ENCODE results near the gene COL24A1.
"Not testable (repeated sequence)": the region's sequence is repeated elsewhere in the genome, so short reads cannot be mapped to it uniquely, and the experiment has no call there.

COL24A1 gene

DNA sequence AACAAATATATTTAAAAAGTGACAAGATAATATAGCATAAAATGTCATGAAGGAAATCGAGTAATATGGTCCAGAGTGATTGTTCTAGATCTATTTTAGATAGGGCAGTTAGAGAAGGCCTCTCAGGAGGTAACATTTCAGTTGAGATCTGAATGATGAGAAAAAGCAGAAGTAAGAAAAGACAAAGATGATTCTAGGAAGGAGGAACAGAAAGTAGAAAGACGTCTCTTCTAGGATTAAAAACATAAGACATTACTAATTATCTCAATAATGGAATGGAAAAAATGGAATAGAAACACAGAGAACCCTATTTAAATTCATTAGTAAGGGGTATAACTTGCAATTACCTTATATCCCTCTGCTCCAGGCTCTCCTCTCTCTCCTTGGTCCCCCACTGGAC is 318.3 kb downstream of the COL24A1 start:
- Histone ChIP-seq H3K36me3 (ENCODE audit: control insufficient read depth, insufficient read depth, low read length, severe bottlenecking) (no peaks in the 10 kb centered on the region), H3K27me3 (replicated peaks; ENCODE audit: control insufficient read depth, insufficient read depth, low read length) (no peaks in the 10 kb centered on the region), H3K4me3 (ENCODE audit: low read length) (no peak overlapping the region), H3K9ac (ENCODE audit: low read length) (no peak overlapping the region), H3K9me3 (ENCODE audit: control insufficient read depth, low read length) (no peaks in the 10 kb centered on the region), H3K4me1 (ENCODE audit: control insufficient read depth, insufficient read depth, low read length) (no peaks in the 10 kb centered on the region)
- DNase-seq (ENCODE audit: low read depth), result no peak

DNA sequence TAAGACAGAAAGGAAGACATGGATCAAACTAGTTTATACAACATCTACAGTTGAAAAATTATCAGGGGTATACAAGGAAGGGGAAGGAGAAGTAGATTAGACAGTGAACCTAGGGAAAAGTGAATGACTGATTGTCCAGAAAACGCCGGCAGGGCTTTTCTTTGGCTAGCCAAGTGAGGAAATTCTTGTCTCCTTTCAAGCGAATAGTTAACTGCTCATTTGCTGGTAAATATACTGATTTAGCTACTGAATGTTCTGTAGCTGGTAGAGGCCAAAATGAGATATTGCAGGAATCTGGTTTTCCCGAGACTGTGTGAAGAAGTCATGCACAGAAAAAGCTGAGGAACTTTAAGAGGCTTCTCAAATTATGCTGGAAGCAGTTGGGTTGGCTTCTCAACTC is 319.8 kb downstream of the COL24A1 start:
- Histone ChIP-seq H3K9me3 (ENCODE audit: control insufficient read depth, low read length) (no peaks in the 10 kb centered on the region), H3K4me3 (ENCODE audit: low read length) (no peak overlapping the region), H3K36me3 (ENCODE audit: control insufficient read depth, insufficient read depth, low read length, severe bottlenecking) (no peaks in the 10 kb centered on the region), H3K9ac (ENCODE audit: low read length) (no peak overlapping the region), H3K4me1 (ENCODE audit: control insufficient read depth, insufficient read depth, low read length) (no peaks in the 10 kb centered on the region), H3K27me3 (replicated peaks; ENCODE audit: control insufficient read depth, insufficient read depth, low read length) (no peaks in the 10 kb centered on the region)
- no peak for DNase-seq (ENCODE audit: low read depth)

GRCh38 chr1:85833165-85833564 is 323.4 kb downstream of the COL24A1 start:
- not testable (repeated sequence) for H3K36me3 ChIP-seq (ENCODE audit: control insufficient read depth, insufficient read depth, low read length, severe bottlenecking); H3K27me3 ChIP-seq (replicated peaks; ENCODE audit: control insufficient read depth, insufficient read depth, low read length); DNase-seq (ENCODE audit: low read depth); H3K9me3 ChIP-seq (ENCODE audit: control insufficient read depth, low read length); H3K9ac ChIP-seq (ENCODE audit: low read length); H3K4me1 ChIP-seq (ENCODE audit: control insufficient read depth, insufficient read depth, low read length); H3K4me3 ChIP-seq (ENCODE audit: low read length)

DNA sequence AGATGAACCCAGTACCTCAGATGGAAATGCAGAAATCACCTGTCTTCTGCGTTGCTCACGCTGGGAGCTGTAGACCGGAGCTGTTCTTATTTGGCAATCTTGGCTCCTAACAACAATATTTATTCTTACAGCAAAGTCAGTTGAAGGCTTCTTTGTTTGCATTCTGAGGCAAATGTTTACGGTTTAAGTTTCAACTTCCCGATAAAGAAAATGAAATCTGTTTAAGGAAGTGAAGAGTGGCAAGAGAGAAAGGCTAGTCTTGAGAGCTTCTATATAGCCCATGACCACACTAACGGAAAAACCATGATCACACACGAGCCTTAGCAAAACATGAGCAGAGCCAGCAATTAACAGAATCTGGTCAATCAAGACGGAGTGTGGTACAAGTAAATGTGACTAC is 325.7 kb downstream of the COL24A1 start:
- H3K9me3 ChIP-seq (ENCODE audit: control insufficient read depth, low read length), result no peaks in the 10 kb centered on the region
- H3K4me1 ChIP-seq (ENCODE audit: control insufficient read depth, insufficient read depth, low read length), result no peaks in the 10 kb centered on the region
- H3K27me3 ChIP-seq (replicated peaks; ENCODE audit: control insufficient read depth, insufficient read depth, low read length), result no peaks in the 10 kb centered on the region
- no peak overlapping the region for H3K4me3 ChIP-seq (ENCODE audit: low read length)
- no peaks in the 10 kb centered on the region for H3K36me3 ChIP-seq (ENCODE audit: control insufficient read depth, insufficient read depth, low read length, severe bottlenecking)
- DNase-seq (ENCODE audit: low read depth), result no peak
- H3K9ac ChIP-seq (ENCODE audit: low read length), result no peak overlapping the region

GRCh38 chr1:85824066-85824840 is 332.3 kb downstream of the COL24A1 start:
- no peak for DNase-seq (ENCODE audit: low read depth)
- H3K9ac ChIP-seq (ENCODE audit: low read length), result no peak overlapping the region
- H3K27me3 ChIP-seq (replicated peaks; ENCODE audit: control insufficient read depth, insufficient read depth, low read length), result no peaks in the 10 kb centered on the region
- H3K36me3 ChIP-seq (ENCODE audit: control insufficient read depth, insufficient read depth, low read length, severe bottlenecking), result no peaks in the 10 kb centered on the region
- H3K4me1 ChIP-seq (ENCODE audit: control insufficient read depth, insufficient read depth, low read length), result peaks cover 29% of the 10 kb centered on the region
- no peaks in the 10 kb centered on the region for H3K9me3 ChIP-seq (ENCODE audit: control insufficient read depth, low read length)
- no peak overlapping the region for H3K4me3 ChIP-seq (ENCODE audit: low read length)

GRCh38 chr1:85822696-85823095 is 333.9 kb downstream of the COL24A1 start:
- H3K4me1 ChIP-seq (ENCODE audit: control insufficient read depth, insufficient read depth, low read length), result peaks cover 45% of the 10 kb centered on the region

DNA sequence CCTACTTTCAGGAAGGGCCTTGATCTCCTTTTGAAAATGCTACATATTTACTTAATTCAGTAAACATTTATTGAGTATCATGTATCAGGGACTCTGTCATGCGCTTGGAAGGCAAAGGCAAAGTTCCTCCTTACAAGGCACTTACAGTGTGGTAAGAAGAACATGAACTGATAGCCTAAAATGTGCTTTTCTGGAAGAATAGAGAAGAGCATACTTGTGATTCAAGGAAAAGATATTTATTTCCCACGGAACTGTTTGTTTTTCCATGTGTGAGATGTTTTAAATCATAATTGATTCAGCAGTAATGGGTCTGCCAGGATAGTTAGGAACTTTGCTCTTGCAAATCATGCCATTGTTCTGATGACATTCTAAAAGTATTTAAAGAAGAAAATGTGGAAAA is 338.2 kb downstream of the COL24A1 start:
- H3K9me3 ChIP-seq (ENCODE audit: control insufficient read depth, low read length), result no peaks in the 10 kb centered on the region
- H3K27me3 ChIP-seq (replicated peaks; ENCODE audit: control insufficient read depth, insufficient read depth, low read length), result no peaks in the 10 kb centered on the region
- H3K4me1 ChIP-seq (ENCODE audit: control insufficient read depth, insufficient read depth, low read length), result peaks cover 60% of the 10 kb centered on the region
- no peaks in the 10 kb centered on the region for H3K36me3 ChIP-seq (ENCODE audit: control insufficient read depth, insufficient read depth, low read length, severe bottlenecking)
- peak; percentile 66 for DNase-seq (ENCODE audit: low read depth)
- H3K9ac ChIP-seq (ENCODE audit: low read length), result peak overlapping the region; percentile 77
- peak overlapping the region; percentile 49 for H3K4me3 ChIP-seq (ENCODE audit: low read length)

More at GRCh38 chr1:85822696-85823095, 333.9 kb downstream of the COL24A1 start:
- peak; percentile 16 for DNase-seq (ENCODE audit: low read depth)
- no peaks in the 10 kb centered on the region for H3K27me3 ChIP-seq (replicated peaks; ENCODE audit: control insufficient read depth, insufficient read depth, low read length)
- no peak overlapping the region for H3K4me3 ChIP-seq (ENCODE audit: low read length)
- no peak overlapping the region for H3K9ac ChIP-seq (ENCODE audit: low read length)
- H3K9me3 ChIP-seq (ENCODE audit: control insufficient read depth, low read length), result no peaks in the 10 kb centered on the region
- H3K36me3 ChIP-seq (ENCODE audit: control insufficient read depth, insufficient read depth, low read length, severe bottlenecking), result no peaks in the 10 kb centered on the region

DNA sequence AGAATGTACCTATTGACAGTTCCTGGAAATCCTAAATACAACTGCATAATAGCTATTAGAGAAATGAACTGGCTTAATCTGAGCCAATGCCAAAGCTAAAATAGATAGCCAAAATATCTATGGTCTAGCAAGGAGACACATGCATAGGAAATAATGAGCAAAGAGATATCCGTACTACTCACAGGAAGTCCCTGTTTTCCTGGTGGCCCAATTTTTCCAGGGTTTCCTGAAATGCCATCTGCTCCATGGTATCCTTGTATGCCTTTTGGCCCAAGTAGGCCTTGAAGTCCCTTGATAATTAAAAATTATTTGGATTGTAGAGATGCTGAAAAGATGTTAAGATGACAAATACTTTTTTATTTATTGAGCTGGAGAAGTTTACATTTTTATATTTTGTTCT is 340.0 kb downstream of the COL24A1 start:
- Histone ChIP-seq H3K9ac (ENCODE audit: low read length) (no peak overlapping the region), H3K9me3 (ENCODE audit: control insufficient read depth, low read length) (no peaks in the 10 kb centered on the region), H3K27me3 (replicated peaks; ENCODE audit: control insufficient read depth, insufficient read depth, low read length) (no peaks in the 10 kb centered on the region), H3K4me1 (ENCODE audit: control insufficient read depth, insufficient read depth, low read length) (peaks cover 48% of the 10 kb centered on the region), H3K36me3 (ENCODE audit: control insufficient read depth, insufficient read depth, low read length, severe bottlenecking) (no peaks in the 10 kb centered on the region), H3K4me3 (ENCODE audit: low read length) (no peak overlapping the region)
- DNase-seq (ENCODE audit: low read depth), result no peak

GRCh38 chr1:85815906-85816305 is 340.7 kb downstream of the COL24A1 start:
- peaks cover 41% of the 10 kb centered on the region for H3K4me1 ChIP-seq (ENCODE audit: control insufficient read depth, insufficient read depth, low read length)
- no peak overlapping the region for H3K4me3 ChIP-seq (ENCODE audit: low read length)
- H3K27me3 ChIP-seq (replicated peaks; ENCODE audit: control insufficient read depth, insufficient read depth, low read length), result no peaks in the 10 kb centered on the region
- no peak for DNase-seq (ENCODE audit: low read depth)
- no peaks in the 10 kb centered on the region for H3K36me3 ChIP-seq (ENCODE audit: control insufficient read depth, insufficient read depth, low read length, severe bottlenecking)
- no peak overlapping the region for H3K9ac ChIP-seq (ENCODE audit: low read length)
- H3K9me3 ChIP-seq (ENCODE audit: control insufficient read depth, low read length), result no peaks in the 10 kb centered on the region

DNA sequence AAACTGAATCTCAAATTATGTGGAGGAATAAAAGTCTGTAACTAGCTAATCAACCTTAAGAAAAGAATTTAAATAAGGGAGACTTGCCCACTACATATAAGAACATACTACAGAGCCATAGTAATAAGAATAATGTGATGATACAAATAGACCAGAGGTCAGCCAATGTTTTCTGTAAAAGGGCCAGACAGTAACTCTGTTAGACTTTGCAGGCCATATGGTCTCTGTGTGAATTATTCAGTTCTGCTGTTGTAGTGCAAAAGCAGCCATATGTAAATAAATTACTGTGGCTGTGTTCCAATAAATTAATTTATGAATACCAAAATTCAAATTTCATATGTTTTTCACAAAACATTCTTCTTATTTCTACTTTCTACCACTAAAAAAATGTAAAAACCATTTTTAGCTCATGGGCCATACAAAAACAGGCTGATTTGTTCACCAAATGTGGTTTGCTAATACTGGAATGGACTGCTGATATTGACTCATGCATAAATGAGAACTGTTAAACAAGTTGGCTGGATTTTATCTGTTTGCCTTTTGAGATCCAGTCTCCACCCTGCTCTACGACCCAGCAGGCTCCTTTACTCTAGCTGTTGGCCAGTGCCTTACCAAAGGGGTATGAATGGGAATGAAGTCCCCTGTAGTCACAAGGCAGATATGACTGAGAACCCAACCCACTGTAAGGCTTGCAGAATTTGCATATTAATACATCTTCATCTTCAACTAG is 350.2 kb downstream of the COL24A1 start:
- H3K9ac ChIP-seq (ENCODE audit: low read length), result no peak overlapping the region
- peaks cover 11% of the 10 kb centered on the region for H3K9me3 ChIP-seq (ENCODE audit: control insufficient read depth, low read length)
- no peaks in the 10 kb centered on the region for H3K27me3 ChIP-seq (replicated peaks; ENCODE audit: control insufficient read depth, insufficient read depth, low read length)
- H3K36me3 ChIP-seq (ENCODE audit: control insufficient read depth, insufficient read depth, low read length, severe bottlenecking), result no peaks in the 10 kb centered on the region
- DNase-seq (ENCODE audit: low read depth), result no peak
- H3K4me1 ChIP-seq (ENCODE audit: control insufficient read depth, insufficient read depth, low read length), result peaks cover 10% of the 10 kb centered on the region
- H3K4me3 ChIP-seq (ENCODE audit: low read length), result no peak overlapping the region

GRCh38 chr1:85801520-85801919 is 355.1 kb downstream of the COL24A1 start:
- H3K9ac ChIP-seq (ENCODE audit: low read length), result no peak overlapping the region
- H3K4me1 ChIP-seq (ENCODE audit: control insufficient read depth, insufficient read depth, low read length), result peaks cover 18% of the 10 kb centered on the region
- no peak for DNase-seq (ENCODE audit: low read depth)
- no peaks in the 10 kb centered on the region for H3K36me3 ChIP-seq (ENCODE audit: control insufficient read depth, insufficient read depth, low read length, severe bottlenecking)
- H3K27me3 ChIP-seq (replicated peaks; ENCODE audit: control insufficient read depth, insufficient read depth, low read length), result no peaks in the 10 kb centered on the region
- no peak overlapping the region for H3K4me3 ChIP-seq (ENCODE audit: low read length)
- H3K9me3 ChIP-seq (ENCODE audit: control insufficient read depth, low read length), result no peaks in the 10 kb centered on the region
